Kidney (tissue), 14 donors: Measurements from ENCODE around the gene DCXR. TPM values are rescaled to one million over a fixed set of nuclear protein-coding genes. Genes with fewer than 3 reads are reported as not detected.
A peak's percentile ranks its signal among the peaks of the same experiment; 100 is the strongest.

Source experiments
- DNase-seq, 5 donors: peaks; one replicate each; pipeline ENCODE4 v3.0.0-alpha.2; 2013 to 2020
- FAIRE-seq: peaks from 2 replicates; lab custom pipeline; 2012; peaks lifted over from hg19 to GRCh38; lab: Jason Lieb, UNC
- H3K27ac ChIP-seq, 2 donors: one replicate each; pipeline ENCODE4 v1.7.0; 2013; ENCODE audit warnings: low read depth in 2 of 2, low read length in 2 of 2, inconsistent platforms in 1 of 2
- H3K27me3 ChIP-seq: one replicate; pipeline ENCODE4 v1.7.1; 2013; ENCODE audit warnings: low read length, inconsistent platforms; ENCODE audit not compliant: control insufficient read depth, insufficient read depth
- H3K36me3 ChIP-seq, 3 donors: one replicate each; pipeline versions ENCODE4 v1.7.0 to v1.7.1; 2013; ENCODE audit warnings: low read length in 3 of 3, control low read depth in 1 of 3, inconsistent platforms in 1 of 3; ENCODE audit not compliant: insufficient read depth in 3 of 3, control insufficient read depth in 2 of 3
- H3K4me1 ChIP-seq, 3 donors: one replicate each; pipeline versions ENCODE4 v1.7.0 to v1.7.1; 2013; ENCODE audit warnings: low read length in 3 of 3, inconsistent platforms in 1 of 3, low read depth in 1 of 3; ENCODE audit not compliant: control insufficient read depth in 2 of 3, insufficient read depth in 2 of 3
- H3K4me3 ChIP-seq, 3 donors: one replicate each; pipeline versions ENCODE4 v1.7.0 to v1.8.1; 2013; ENCODE audit warnings: low read length in 3 of 3, control low read depth in 1 of 3, inconsistent platforms in 1 of 3
- H3K9ac ChIP-seq, 3 donors: one replicate each; pipeline versions ENCODE4 v1.7.0 to v1.7.1; 2013; ENCODE audit warnings: low read length in 3 of 3, control low read depth in 1 of 3, inconsistent platforms in 1 of 3
- H3K9me3 ChIP-seq, 3 donors: one replicate each; pipeline versions ENCODE4 v1.7.0 to v1.7.1; 2013; ENCODE audit warnings: low read length in 3 of 3, control low read depth in 1 of 3, inconsistent platforms in 1 of 3; ENCODE audit not compliant: control insufficient read depth in 2 of 3, insufficient read depth in 1 of 3
- CTCF ChIP-seq: IDR thresholded peaks from 3 replicates; pipeline ENCODE4 v1.5.1; 2012; ENCODE audit warnings: mild to moderate bottlenecking, moderate library complexity, borderline replicate concordance; ENCODE audit not compliant: insufficient read depth; ENCODE audit errors: extremely low read depth
- intact Hi-C: fragments of 100-400 bp; cut with DNase I; formaldehyde crosslinking; loops from one replicate; pipeline ENCODE4 v1.11.1; 2022
- polyA plus RNA-seq: library from polyadenylated mRNA; stranded (reverse); fragments of 350-450 nt; fragmentation: Illumina TruSeq; extraction: RNeasy Lipid Tissue Mini Kit (QIAGEN cat#74804); gene quantifications from one replicate; pipeline ENCODE4 v1.2.3, GENCODE V29; 2014; ENCODE audit warnings: low read depth, low replicate concordance; ENCODE audit not compliant: insufficient read depth
- total RNA-seq: library from RNA; stranded (reverse); fragmentation: NEBNext Ultra II Directional; extraction: Animal tissue kit (Norgen Biotek cat#: 25700); gene quantifications from one replicate; pipeline ENCODE4 v1.2.1, GENCODE V29; 2021
- donor health status: control.
- donor health status: control.
- donor health status: control.
- donor health status: control.
- donor health status: control.
- donor health status: DM: yes; HTN: yes; CAD: no.
- donor health status: Normal renal cell carcinoma (clear cell type).

Gene DCXR
- total and polyA plus RNA-seq, 2 donors from 2014 or later, result 102 to 551 TPM

- FAIRE-seq, result no peak
- no peaks in the 10 kb centered on the region for H3K27me3 ChIP-seq
- intact Hi-C loops, result no loop called here
- no peak overlapping the region for H3K9ac ChIP-seq
- H3K9me3 ChIP-seq, result no peaks in the 10 kb centered on the region
- H3K27ac ChIP-seq, result no peak overlapping the region
- no peak for TF ChIP-seq CTCF
- no peaks in the 10 kb centered on the region for H3K36me3 ChIP-seq
- DNase-seq, result no peak
- peaks cover 0 to 6% (median 4%) of the 10 kb centered on the region in 3 donors for H3K4me1 ChIP-seq
- no peak overlapping the region for H3K4me3 ChIP-seq
Measured at GRCh38 chr17:82070611-82071010, 33.1 kb upstream of the DCXR start.

GRCh38 chr17:82065638-82066303 lies 28.3 kb upstream of the DCXR start, which contains the start of gene DUS1L:
Gene DUS1L (minus strand): TSS chr17:82065804. CDS start chr17:82065059, 745 bp downstream.
- peak within 1 kb of the TSS; percentile 81 to 82 for H3K27ac ChIP-seq

GRCh38 chr17:82065193-82065637 lies 27.7 kb upstream of the DCXR start:
- DNase-seq (peak in 1 of 5 donors; percentile 32), FAIRE-seq (no peak)
- H3K4me1 ChIP-seq, result peaks cover 0 to 18% (median 11%) of the 10 kb centered on the region in 3 donors
- intact Hi-C loops, result no loop called here
- H3K27me3 ChIP-seq, result no peaks in the 10 kb centered on the region
- H3K4me3 ChIP-seq, result peak overlapping the region; percentile 30 to 65 (median 56)
- no peak overlapping the region for H3K27ac ChIP-seq
- no peaks in the 10 kb centered on the region for H3K9me3 ChIP-seq
- H3K36me3 ChIP-seq, result peaks cover 0 to 18% (median 4%) of the 10 kb centered on the region in 3 donors
- no peak for TF ChIP-seq CTCF
- H3K9ac ChIP-seq, result peak overlapping the region in 2 of 3 donors; percentile 75 to 77

More at GRCh38 chr17:82065638-82066303, 28.3 kb upstream of the DCXR start, which contains the start of gene DUS1L:
- Histone ChIP-seq H3K4me1 (peaks cover 0 to 18% (median 11%) of the 10 kb centered on the region in 3 donors), H3K36me3 (peaks cover 0 to 14% (median 2%) of the 10 kb centered on the region in 3 donors), H3K27me3 (no peaks in the 10 kb centered on the region), H3K9ac (peak within 1 kb of the TSS in 2 of 3 donors; percentile 77), H3K4me3 (peak within 1 kb of the TSS; percentile 58 to 67 (median 60)), H3K9me3 (no peaks in the 10 kb centered on the region)
- intact Hi-C loops, result no loop called here
- peak; percentile 15 for TF ChIP-seq CTCF
- DNase-seq (peak in 4 of 5 donors; percentile 33 to 91 (median 71)), FAIRE-seq (no peak)
